ENCODE data around the gene CFAP57.

DNA sequence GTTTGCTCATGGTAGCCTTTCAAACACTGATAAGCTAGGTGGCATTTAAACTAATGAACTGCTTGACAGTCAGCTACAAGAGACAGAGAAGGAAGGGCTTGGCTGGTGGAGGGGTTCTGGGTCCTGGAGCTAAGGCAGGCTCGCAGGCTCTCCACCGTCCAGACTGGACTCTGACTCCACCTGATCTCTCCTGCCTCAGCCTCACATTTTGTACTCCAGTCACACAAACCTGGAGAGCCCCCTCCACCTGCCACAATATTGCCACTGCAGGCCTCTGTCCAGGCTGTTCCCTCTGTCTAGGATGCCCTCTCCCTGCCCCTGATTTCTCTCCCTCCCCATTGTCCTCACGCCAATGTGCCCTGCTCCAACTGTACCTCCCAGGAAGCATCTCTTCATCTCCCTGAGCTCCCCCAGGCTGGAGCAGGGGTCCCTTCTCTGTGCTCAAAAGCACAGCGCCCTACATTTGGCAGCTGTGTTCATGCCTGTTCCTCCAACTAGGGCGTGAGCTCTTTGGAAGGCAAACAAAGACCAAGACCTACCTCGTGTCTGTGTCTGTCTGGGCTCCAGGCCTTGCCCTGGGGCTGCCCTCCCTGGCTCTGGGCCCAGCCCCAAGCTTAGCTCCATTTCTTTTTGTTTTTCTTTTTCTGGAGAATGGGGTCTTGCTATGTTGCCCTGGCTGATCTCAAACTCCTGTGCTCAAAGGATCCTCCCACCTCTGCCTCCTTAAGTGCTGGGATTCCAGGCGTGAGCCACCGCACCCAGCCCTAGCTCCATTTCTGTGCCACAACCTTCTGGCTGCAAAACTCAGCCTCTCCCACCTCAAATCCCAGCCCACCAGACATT lies 131.6 kb downstream of the CFAP57 start:
- TF ChIP-seq, protein P1, sequence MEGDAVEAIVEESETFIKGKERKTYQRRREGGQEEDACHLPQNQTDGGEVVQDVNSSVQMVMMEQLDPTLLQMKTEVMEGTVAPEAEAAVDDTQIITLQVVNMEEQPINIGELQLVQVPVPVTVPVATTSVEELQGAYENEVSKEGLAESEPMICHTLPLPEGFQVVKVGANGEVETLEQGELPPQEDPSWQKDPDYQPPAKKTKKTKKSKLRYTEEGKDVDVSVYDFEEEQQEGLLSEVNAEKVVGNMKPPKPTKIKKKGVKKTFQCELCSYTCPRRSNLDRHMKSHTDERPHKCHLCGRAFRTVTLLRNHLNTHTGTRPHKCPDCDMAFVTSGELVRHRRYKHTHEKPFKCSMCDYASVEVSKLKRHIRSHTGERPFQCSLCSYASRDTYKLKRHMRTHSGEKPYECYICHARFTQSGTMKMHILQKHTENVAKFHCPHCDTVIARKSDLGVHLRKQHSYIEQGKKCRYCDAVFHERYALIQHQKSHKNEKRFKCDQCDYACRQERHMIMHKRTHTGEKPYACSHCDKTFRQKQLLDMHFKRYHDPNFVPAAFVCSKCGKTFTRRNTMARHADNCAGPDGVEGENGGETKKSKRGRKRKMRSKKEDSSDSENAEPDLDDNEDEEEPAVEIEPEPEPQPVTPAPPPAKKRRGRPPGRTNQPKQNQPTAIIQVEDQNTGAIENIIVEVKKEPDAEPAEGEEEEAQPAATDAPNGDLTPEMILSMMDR (IDR thresholded peaks at IDR 0.05): no peak
- no peak for TF ChIP-seq POLR2A (IDR thresholded peaks at IDR 0.05)
- no peak for TF ChIP-seq EP300 (IDR thresholded peaks at IDR 0.05)

Data from suprapubic skin (tissue), 3 donors.